Neural cell (in vitro differentiated cells): ENCODE measurements around the gene ODC1.

Source experiments
- EP300 ChIP-seq: fragments of 450-650 bp; conservative IDR thresholded peaks from 2 replicates; pipeline ENCODE4 v1.6.1; 2014; ENCODE audit warnings: antibody characterized with exemption, mild to moderate bottlenecking, moderate library complexity; ENCODE audit not compliant: poor library complexity, severe bottlenecking
- EZH2 ChIP-seq: fragments of 200-600, 300-800 bp; shearing (Covaris generic), sonication (generic); IDR thresholded peaks from 2 replicates; pipeline ENCODE4 v1.6.1; 2014; ENCODE audit warnings: antibody characterized with exemption, low read length, borderline replicate concordance, mild to moderate bottlenecking; ENCODE audit not compliant: insufficient read depth, poor library complexity, severe bottlenecking
- POLR2AphosphoS5 ChIP-seq: IDR thresholded peaks from 2 replicates; pipeline ENCODE4 v1.6.1; 2012
- RAD21 ChIP-seq: fragments of 450-650 bp; conservative IDR thresholded peaks from 2 replicates; pipeline ENCODE4 v1.6.1; 2014; ENCODE audit warnings: antibody characterized with exemption, mild to moderate bottlenecking, moderate library complexity
- REST ChIP-seq: IDR thresholded peaks from 2 replicates; pipeline ENCODE4 v1.6.1; 2012; ENCODE audit warnings: borderline replicate concordance
- SMC3 ChIP-seq: fragments of 450-650 bp; conservative IDR thresholded peaks from 2 replicates; pipeline ENCODE4 v1.6.1; 2014; ENCODE audit warnings: antibody characterized with exemption, mild to moderate bottlenecking, moderate library complexity; ENCODE audit not compliant: poor library complexity
- TAF1 ChIP-seq: IDR thresholded peaks from 2 replicates; pipeline ENCODE4 v1.6.1; 2012; ENCODE audit warnings: low read depth
- TF ChIP-seq, protein P1 (sequence below): fragments of 450-650 bp; IDR thresholded peaks from 2 replicates; pipeline ENCODE4 v1.5.1; 2014; ENCODE audit warnings: antibody characterized with exemption, mild to moderate bottlenecking, moderate library complexity; ENCODE audit not compliant: poor library complexity, severe bottlenecking

- TF ChIP-seq SMC3 (no peak), TAF1 (no peak), EP300 (no peak), POLR2AphosphoS5 (no peak), EZH2 (no peak), RAD21 (no peak), REST (no peak)
- TF ChIP-seq, protein P1, sequence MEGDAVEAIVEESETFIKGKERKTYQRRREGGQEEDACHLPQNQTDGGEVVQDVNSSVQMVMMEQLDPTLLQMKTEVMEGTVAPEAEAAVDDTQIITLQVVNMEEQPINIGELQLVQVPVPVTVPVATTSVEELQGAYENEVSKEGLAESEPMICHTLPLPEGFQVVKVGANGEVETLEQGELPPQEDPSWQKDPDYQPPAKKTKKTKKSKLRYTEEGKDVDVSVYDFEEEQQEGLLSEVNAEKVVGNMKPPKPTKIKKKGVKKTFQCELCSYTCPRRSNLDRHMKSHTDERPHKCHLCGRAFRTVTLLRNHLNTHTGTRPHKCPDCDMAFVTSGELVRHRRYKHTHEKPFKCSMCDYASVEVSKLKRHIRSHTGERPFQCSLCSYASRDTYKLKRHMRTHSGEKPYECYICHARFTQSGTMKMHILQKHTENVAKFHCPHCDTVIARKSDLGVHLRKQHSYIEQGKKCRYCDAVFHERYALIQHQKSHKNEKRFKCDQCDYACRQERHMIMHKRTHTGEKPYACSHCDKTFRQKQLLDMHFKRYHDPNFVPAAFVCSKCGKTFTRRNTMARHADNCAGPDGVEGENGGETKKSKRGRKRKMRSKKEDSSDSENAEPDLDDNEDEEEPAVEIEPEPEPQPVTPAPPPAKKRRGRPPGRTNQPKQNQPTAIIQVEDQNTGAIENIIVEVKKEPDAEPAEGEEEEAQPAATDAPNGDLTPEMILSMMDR = no peak
These were observed 5.8 kb upstream of the ODC1 start for GRCh38 chr2:10453905-10454298.
